ENCODE measurements around the gene KRTAP10-8.

- TF ChIP-seq, protein P1, sequence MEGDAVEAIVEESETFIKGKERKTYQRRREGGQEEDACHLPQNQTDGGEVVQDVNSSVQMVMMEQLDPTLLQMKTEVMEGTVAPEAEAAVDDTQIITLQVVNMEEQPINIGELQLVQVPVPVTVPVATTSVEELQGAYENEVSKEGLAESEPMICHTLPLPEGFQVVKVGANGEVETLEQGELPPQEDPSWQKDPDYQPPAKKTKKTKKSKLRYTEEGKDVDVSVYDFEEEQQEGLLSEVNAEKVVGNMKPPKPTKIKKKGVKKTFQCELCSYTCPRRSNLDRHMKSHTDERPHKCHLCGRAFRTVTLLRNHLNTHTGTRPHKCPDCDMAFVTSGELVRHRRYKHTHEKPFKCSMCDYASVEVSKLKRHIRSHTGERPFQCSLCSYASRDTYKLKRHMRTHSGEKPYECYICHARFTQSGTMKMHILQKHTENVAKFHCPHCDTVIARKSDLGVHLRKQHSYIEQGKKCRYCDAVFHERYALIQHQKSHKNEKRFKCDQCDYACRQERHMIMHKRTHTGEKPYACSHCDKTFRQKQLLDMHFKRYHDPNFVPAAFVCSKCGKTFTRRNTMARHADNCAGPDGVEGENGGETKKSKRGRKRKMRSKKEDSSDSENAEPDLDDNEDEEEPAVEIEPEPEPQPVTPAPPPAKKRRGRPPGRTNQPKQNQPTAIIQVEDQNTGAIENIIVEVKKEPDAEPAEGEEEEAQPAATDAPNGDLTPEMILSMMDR (IDR thresholded peaks at IDR 0.05): no peak
- no peak for TF ChIP-seq POLR2A (IDR thresholded peaks at IDR 0.05)
Measured at GRCh38 chr21:44602463-44602850, 9.4 kb upstream of the KRTAP10-8 start.

Measured in lower leg skin (tissue), 3 donors.